Right ventricle myocardium superior (tissue), 1 donor: ENCODE results near the gene PREX1. TPM values are rescaled to one million over a fixed set of nuclear protein-coding genes. Genes with fewer than 3 reads are reported as not detected.

Experiments used
- ATAC-seq: fragments of 200-7000 bp; cut with Tn5 transposase; one replicate; pipeline ENCODE4 v1.9.1; 2020; ENCODE audit warnings: mild to moderate bottlenecking; ENCODE audit not compliant: poor library complexity
- DNase-seq: peaks from one replicate; pipeline ENCODE4 v3.0.0-alpha.2; 2020
- intact Hi-C: fragments of 100-400 bp; cut with DNase I; formaldehyde crosslinking; loops from one replicate; pipeline ENCODE4 v1.11.2; 2022
- total RNA-seq: library from RNA; stranded (reverse); fragmentation: NEBNext Ultra II Directional; extraction: Animal tissue kit (Norgen Biotek cat#: 25700); gene quantifications from one replicate; pipeline ENCODE4 v1.2.1, GENCODE V29; 2021
- donor health status: DM: no; HTN: yes; CAD: no; lungs with severe emphysema.

Gene PREX1
- total RNA-seq, 1 donor from 2014 or later: 10.3 TPM

GRCh38 chr20:48720256-48720985, 107.4 kb downstream of the PREX1 start:
- DNase-seq (no peak), ATAC-seq (no peak)
- intact Hi-C loops: no loop called here

- no peak for ATAC-seq
- no peak for DNase-seq
- intact Hi-C loops: no loop called here
Measured at GRCh38 chr20:48719598-48720255, 108.1 kb downstream of the PREX1 start.

GRCh38 chr20:48718786-48719578, 108.8 kb downstream of the PREX1 start:
- no peak for DNase-seq
- intact Hi-C loops: no loop called here
- no peak for ATAC-seq

GRCh38 chr20:48717680-48718223, 110.0 kb downstream of the PREX1 start:
- no peak for ATAC-seq

GRCh38 chr20:48717095-48717672, 110.6 kb downstream of the PREX1 start:
- intact Hi-C loops: no loop called here
- no peak for ATAC-seq
- no peak for DNase-seq

More at GRCh38 chr20:48717680-48718223, 110.0 kb downstream of the PREX1 start:
- no peak for DNase-seq
- intact Hi-C loops: no loop called here

GRCh38 chr20:48716541-48716940, 111.3 kb downstream of the PREX1 start:
- DNase-seq: no peak
- no peak for ATAC-seq
- intact Hi-C loops: no loop called here

- ATAC-seq: no peak
- intact Hi-C loops: no loop called here
- DNase-seq: no peak
Measured at GRCh38 chr20:48716086-48716485, 111.7 kb downstream of the PREX1 start.

GRCh38 chr20:48714764-48715163, 113.0 kb downstream of the PREX1 start:
- ATAC-seq (no peak), DNase-seq (no peak)
- intact Hi-C loops: no loop called here

- ATAC-seq (no peak), DNase-seq (no peak)
- intact Hi-C loops: no loop called here
Measured at GRCh38 chr20:48711696-48712464, 115.9 kb downstream of the PREX1 start.

- ATAC-seq: no peak
- no peak for DNase-seq
- intact Hi-C loops: no loop called here
Measured at GRCh38 chr20:48711044-48711428, 116.8 kb downstream of the PREX1 start.

- ATAC-seq (no peak), DNase-seq (no peak)
- intact Hi-C loops: no loop called here
Measured at GRCh38 chr20:48710341-48711043, 117.3 kb downstream of the PREX1 start.

- ATAC-seq: no peak
Measured at GRCh38 chr20:48709744-48710143, 118.1 kb downstream of the PREX1 start.

GRCh38 chr20:48709058-48709691, 118.6 kb downstream of the PREX1 start:
- no peak for ATAC-seq
- intact Hi-C loops: no loop called here
- no peak for DNase-seq

More at GRCh38 chr20:48709744-48710143, 118.1 kb downstream of the PREX1 start:
- no peak for DNase-seq
- intact Hi-C loops: no loop called here

- ATAC-seq (no peak), DNase-seq (no peak)
- intact Hi-C loops: no loop called here
Measured at GRCh38 chr20:48708630-48709029, 119.2 kb downstream of the PREX1 start.

GRCh38 chr20:48708116-48708515, 119.7 kb downstream of the PREX1 start:
- DNase-seq: no peak
- intact Hi-C loops: no loop called here
- ATAC-seq: no peak

GRCh38 chr20:48706710-48707365, 121.0 kb downstream of the PREX1 start:
- intact Hi-C loops: no loop called here
- DNase-seq (peak; percentile 70), ATAC-seq (peak; percentile 64)
